PFSK-1 (cell line): Measurements from ENCODE around the gene HNF1A.

Source experiments
- FOXP2 ChIP-seq: optimal IDR thresholded peaks from 2 replicates; pipeline ENCODE3; 2011; ENCODE audit warnings: borderline replicate concordance, control low read depth, inconsistent platforms; ENCODE audit not compliant: insufficient read depth; ENCODE audit errors: extremely low read length, extremely low read depth
- POLR2AphosphoS5 ChIP-seq: IDR thresholded peaks from 2 replicates; pipeline ENCODE4 v1.6.1; 2012; ENCODE audit warnings: low read depth, mild to moderate bottlenecking, control low read depth, low read length, moderate library complexity
- REST ChIP-seq, 2 experiments: IDR thresholded peaks; 2 replicates each; pipeline versions ENCODE4 v1.6.1 to v1.8.0; 2011 to 2012; ENCODE audit warnings: low read depth in 2 of 2, low read length in 2 of 2, control low read depth in 1 of 2, inconsistent platforms in 1 of 2, mild to moderate bottlenecking in 1 of 2, moderate library complexity in 1 of 2; ENCODE audit not compliant: insufficient read depth in 1 of 2
- SIN3A ChIP-seq: IDR thresholded peaks from 2 replicates; pipeline ENCODE4 v1.6.1; 2012; ENCODE audit warnings: mild to moderate bottlenecking, low read length, moderate library complexity, borderline replicate concordance; ENCODE audit not compliant: insufficient read depth
- TAF1 ChIP-seq: IDR thresholded peaks from 2 replicates; pipeline ENCODE4 v1.6.1; 2012; ENCODE audit warnings: low read length, control low read depth, borderline replicate concordance; ENCODE audit not compliant: insufficient read depth

HNF1A gene

DNA sequence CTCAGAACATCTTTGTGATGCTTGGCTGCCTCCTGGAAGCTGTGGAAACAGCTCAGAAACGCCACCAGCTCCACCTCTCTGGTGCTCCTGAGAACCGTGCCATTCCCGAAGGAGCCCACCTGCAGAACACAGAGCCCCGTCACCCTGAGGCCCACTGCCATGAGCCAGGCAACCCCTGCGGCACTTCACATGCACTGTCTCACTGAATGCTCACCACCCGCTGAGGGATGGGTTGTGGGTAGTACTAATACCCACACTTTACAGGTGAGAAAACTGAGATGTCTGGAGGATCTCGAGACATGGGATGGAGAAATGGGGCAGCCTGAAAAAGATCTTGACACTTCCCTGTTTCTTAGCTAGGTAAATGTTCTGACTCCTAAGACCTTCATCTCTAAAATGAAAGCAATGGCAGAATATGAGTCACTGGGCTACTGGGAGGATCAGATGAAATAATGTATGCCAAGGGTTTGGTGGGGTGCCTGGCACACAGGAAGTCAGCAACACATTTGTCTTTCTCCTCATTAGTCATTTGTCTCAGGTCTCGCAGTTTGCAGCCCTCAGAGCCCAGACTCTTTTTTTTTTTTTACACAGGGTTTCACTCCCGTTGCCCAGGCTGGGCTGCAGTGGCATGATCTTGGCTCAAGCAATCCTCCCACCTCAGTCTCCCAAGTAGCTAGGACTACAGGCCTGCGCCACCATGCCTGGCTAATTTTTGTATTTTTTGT is 55.4 kb downstream of the HNF1A start:
- TF ChIP-seq POLR2AphosphoS5 (no peak), TAF1 (no peak), SIN3A (no peak), REST (IDR thresholded peaks at IDR 0.05; ENCODE audit: insufficient read depth in 1 of 2, low read depth in 2 of 2, low read length in 2 of 2) (no peak), FOXP2 (no peak)

DNA sequence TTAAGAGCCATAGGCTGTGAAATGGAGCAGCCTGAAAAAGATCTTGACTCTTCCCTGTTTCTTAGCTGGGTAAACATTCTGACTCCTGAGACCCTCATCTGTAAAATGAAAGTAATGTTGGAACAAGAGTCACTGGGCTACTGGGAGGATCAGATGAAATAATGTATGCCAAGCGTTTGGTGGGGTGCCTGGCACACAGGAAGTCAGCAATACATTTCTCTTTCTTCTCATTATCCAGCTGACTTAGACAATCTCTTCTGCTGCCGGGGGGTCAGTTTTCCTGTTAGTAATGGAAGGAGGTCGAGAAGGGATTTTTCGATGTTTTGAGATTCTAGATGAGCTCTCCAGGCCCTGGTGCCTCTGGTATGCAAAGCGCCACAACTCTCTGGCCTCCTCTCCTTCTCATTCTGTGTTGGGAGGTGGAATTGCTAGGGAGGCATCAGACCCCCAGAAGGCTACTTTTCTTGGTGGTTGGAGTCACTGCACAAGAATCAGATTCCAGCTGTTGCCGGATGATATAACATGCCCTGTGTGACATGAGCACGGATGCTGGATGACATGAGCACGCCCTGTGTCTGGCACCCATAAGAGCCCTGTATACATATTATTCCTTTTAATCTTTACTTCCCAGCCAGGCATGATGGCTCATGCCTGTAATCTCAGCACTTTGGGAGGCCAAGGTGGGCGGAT is 56.4 kb downstream of the HNF1A start:
- TF ChIP-seq FOXP2 (no peak), POLR2AphosphoS5 (no peak), REST (IDR thresholded peaks at IDR 0.05; ENCODE audit: insufficient read depth in 1 of 2, low read depth in 2 of 2, low read length in 2 of 2) (no peak), SIN3A (no peak), TAF1 (no peak)

GRCh38 chr12:121036810-121037326 is 58.5 kb downstream of the HNF1A start:
- TF ChIP-seq REST (IDR thresholded peaks at IDR 0.05; ENCODE audit: insufficient read depth in 1 of 2, low read depth in 2 of 2, low read length in 2 of 2) (no peak), SIN3A (no peak), TAF1 (no peak), POLR2AphosphoS5 (no peak), FOXP2 (no peak)

GRCh38 chr12:121038861-121039668 is 60.7 kb downstream of the HNF1A start, which contains the start of gene OASL:
OASL (minus strand) TSS chr12:121039246; CDS start chr12:121038971, 275 bp downstream.
- TF ChIP-seq SIN3A (no peak), POLR2AphosphoS5 (no peak), FOXP2 (no peak), REST (IDR thresholded peaks at IDR 0.05; ENCODE audit: insufficient read depth in 1 of 2, low read depth in 2 of 2, low read length in 2 of 2) (no peak), TAF1 (no peak)
